ENCODE results near the gene IFNE.

IFNE gene

DNA sequence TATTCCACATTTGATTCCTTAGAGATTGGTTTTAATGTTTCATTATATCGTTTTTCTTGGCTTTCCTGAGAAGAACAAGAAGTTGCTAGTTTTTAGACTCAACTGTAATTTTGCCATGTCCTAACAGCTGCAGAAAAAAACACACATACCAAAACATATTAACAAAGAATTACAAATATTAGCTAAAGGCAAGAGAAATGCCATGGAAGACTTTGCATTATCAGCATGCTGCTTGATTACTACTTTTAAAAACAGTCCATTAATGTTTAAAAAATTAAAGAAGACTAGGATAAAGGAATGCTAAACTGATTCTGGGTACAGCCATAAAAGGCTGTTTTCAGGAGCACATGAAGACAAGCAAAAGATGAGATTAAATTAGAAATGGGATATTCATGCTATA is 20.5 kb upstream of the IFNE start:
- TF ChIP-seq, protein P1, sequence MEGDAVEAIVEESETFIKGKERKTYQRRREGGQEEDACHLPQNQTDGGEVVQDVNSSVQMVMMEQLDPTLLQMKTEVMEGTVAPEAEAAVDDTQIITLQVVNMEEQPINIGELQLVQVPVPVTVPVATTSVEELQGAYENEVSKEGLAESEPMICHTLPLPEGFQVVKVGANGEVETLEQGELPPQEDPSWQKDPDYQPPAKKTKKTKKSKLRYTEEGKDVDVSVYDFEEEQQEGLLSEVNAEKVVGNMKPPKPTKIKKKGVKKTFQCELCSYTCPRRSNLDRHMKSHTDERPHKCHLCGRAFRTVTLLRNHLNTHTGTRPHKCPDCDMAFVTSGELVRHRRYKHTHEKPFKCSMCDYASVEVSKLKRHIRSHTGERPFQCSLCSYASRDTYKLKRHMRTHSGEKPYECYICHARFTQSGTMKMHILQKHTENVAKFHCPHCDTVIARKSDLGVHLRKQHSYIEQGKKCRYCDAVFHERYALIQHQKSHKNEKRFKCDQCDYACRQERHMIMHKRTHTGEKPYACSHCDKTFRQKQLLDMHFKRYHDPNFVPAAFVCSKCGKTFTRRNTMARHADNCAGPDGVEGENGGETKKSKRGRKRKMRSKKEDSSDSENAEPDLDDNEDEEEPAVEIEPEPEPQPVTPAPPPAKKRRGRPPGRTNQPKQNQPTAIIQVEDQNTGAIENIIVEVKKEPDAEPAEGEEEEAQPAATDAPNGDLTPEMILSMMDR (IDR thresholded peaks at IDR 0.05; ENCODE audit: borderline replicate concordance, control extremely low read depth, extremely low read depth, insufficient read depth, missing control alignments), result no peak
- in situ Hi-C loops (cut with MboI; ENCODE audit: low sequenced_read_pairs, unreplicated experiment), result no loop called here
- DNase-seq (ENCODE audit: low spot score), result no peak

DNA sequence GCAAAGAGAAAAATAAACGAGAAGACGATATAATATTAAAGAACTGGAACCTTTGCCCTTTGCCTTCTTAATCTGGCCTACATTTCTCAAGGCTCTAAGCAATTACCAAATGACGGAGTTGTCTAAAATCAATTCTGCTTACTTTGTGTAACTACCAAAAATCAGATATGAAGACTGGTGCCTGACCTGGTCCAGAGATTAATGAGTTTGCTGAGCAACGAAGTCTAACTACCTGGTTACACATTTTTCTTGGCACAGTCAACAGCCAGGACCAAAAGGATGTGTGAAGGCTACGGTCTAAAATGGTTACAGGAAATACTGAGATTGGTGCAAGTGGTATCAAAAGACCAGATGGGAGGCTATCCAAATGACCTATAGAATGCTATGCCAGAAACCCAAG is 17.8 kb upstream of the IFNE start:
- TF ChIP-seq, protein P1 (IDR thresholded peaks at IDR 0.05; ENCODE audit: borderline replicate concordance, control extremely low read depth, extremely low read depth, insufficient read depth, missing control alignments), result no peak
- no peak for DNase-seq (ENCODE audit: low spot score)
- in situ Hi-C loops (cut with MboI; ENCODE audit: low sequenced_read_pairs, unreplicated experiment), result loop anchor here (10.0 kb wide), 1 partner anchor 55 kb away; no protein-coding TSS in a partner anchor

DNA sequence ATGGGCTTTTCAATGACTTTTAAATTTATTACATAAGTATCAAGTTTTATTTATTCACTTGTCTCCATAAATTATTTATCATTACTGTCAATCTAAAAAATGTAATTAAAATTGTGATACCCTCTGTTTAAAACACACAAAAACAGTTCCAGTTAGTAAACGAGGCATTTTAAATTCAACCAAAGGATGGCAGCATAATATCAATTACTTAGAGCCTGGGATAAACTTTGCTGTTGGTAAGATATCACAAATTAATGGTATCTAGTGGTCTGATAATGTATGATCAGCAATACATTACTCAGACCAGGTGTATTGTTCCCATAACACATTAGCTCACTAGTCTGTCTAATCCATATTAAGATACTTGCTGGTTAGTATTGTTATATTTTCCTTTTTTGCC is 9.6 kb upstream of the IFNE start:
- TF ChIP-seq, protein P1 (IDR thresholded peaks at IDR 0.05; ENCODE audit: borderline replicate concordance, control extremely low read depth, extremely low read depth, insufficient read depth, missing control alignments), result no peak
- no peak for DNase-seq (ENCODE audit: low spot score)
- in situ Hi-C loops (cut with MboI; ENCODE audit: low sequenced_read_pairs, unreplicated experiment), result loop anchor here (10.0 kb wide), 1 partner anchor 63 kb away; no protein-coding TSS in a partner anchor

DNA sequence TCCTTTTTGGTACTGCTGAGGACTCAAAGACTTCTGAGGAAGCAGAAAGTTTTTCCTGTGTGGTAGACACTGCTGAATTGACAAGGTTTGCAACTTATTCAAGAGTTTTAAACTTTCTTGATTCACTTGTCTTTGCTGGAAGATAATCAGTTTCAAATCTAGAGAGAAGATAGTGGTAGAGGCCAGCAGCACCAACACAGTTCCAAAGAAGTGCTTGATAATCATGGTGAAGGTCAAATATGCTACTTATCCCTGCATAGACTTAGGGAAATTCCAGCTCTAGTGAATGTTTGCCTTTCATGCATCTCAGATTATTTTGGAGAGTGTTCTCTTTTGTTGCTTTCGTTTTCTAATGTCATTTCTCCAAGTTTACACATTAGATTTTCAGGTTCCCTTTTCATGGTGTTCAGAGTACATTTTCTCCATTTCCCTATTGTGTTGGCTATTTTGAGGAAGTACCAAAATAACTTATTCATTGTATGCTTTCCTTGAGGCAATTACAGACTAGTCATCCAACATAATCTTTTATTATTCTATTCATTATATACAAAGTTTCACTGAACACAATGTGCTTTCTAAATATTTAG is 550 bp downstream of the IFNE start:
- TF ChIP-seq, protein P1 (IDR thresholded peaks at IDR 0.05; ENCODE audit: borderline replicate concordance, control extremely low read depth, extremely low read depth, insufficient read depth, missing control alignments), result no peak

DNA sequence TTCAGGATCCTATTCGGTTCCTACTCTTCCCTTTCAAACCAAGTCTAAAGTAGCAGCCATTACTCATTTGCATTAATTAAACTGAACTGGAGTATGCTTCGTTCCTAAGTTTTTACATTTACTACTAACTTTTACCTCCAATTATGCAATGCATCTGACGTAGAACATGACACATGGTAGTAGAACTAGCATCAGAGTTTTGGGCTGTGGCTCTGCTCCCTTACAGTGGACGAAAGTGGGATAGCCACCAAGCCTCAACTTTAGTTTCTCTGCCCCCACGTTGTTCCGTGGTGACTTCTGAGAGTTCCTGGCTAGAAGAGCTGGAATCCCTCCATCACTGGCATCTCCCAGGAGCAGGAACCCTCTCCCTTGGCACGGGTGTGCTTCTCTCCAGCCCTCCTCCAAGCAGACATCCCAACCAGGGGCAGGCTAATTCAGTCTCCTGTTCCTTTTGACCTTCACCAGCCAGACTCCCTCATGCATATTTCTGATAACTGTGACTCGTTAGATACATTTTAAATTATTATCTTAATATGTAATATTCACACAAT is 2.9 kb downstream of the IFNE start:
- in situ Hi-C loops (cut with MboI; ENCODE audit: low sequenced_read_pairs, unreplicated experiment), result no loop called here
- TF ChIP-seq, protein P1 (IDR thresholded peaks at IDR 0.05; ENCODE audit: borderline replicate concordance, control extremely low read depth, extremely low read depth, insufficient read depth, missing control alignments), result no peak
- no peak for DNase-seq (ENCODE audit: low spot score)

More for the DNA sequence above, 550 bp downstream of the IFNE start:
- in situ Hi-C loops (cut with MboI; ENCODE audit: low sequenced_read_pairs, unreplicated experiment), result no loop called here
- DNase-seq (ENCODE audit: low spot score), result no peak

DNA sequence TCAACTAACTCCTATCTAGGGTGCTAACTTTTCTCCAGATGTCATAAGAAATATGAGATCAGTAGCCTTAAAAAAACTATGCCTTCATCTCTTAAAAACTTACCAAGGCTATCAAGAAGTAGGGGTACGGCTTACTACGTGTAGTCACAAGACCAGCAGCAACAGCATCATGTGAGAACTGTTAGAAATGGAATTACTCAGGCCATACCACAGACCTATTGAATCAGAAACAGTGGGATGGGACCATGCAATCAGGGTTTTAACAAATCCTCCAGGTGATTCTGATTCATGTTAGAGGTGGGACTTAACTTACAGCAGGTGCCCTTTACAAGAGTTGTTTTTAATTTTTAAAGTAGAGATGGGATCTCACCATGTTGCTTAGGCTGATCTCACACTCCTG is 4.6 kb downstream of the IFNE start:
- in situ Hi-C loops (cut with MboI; ENCODE audit: low sequenced_read_pairs, unreplicated experiment), result no loop called here
- no peak for DNase-seq (ENCODE audit: low spot score)

More for the DNA sequence above, 4.6 kb downstream of the IFNE start:
- TF ChIP-seq, protein P1 (IDR thresholded peaks at IDR 0.05; ENCODE audit: borderline replicate concordance, control extremely low read depth, extremely low read depth, insufficient read depth, missing control alignments), result no peak

All from GM13976 (cell line).